ENCODE results near the gene PISD. TPM values are rescaled to one million over a fixed set of nuclear protein-coding genes. Genes with fewer than 3 reads are reported as not detected.

Gene PISD
- 38.5 and 40.6 TPM in 2 replicates for total RNA-seq

GRCh38 chr22:31661851-31662667 is at the start of gene PISD:
Gene PISD (minus strand): TSS chr22:31662215. CDS start chr22:31662208, 7 bp downstream.

Other genes with a start within 250 kb of the PISD start
- 6.2 and 8.4 TPM in 2 replicates for gene EIF4ENIF1, start 172.4 kb downstream of the PISD start, total RNA-seq
- gene SFI1, start 165.7 kb downstream of the PISD start, total RNA-seq, result 14.1 and 17.1 TPM in 2 replicates
- 7.9 and 8.5 TPM in 2 replicates for gene PRR14L, start 87.9 kb upstream of the PISD start, total RNA-seq
- gene DEPDC5, start 91.8 kb upstream of the PISD start, total RNA-seq, result 7.3 and 7.4 TPM in 2 replicates